PC-9 (cell line): ENCODE results near the gene GTF3C4. TPM values are rescaled to one million over a fixed set of nuclear protein-coding genes. Genes with fewer than 3 reads are reported as not detected.

Source experiments
- BruUV-seq: library from RNA; stranded (reverse); fragments of 400-500 nt; replicated peaks from 2 replicates; lab custom pipeline; 2021; lab: Mats Ljungman, UMichigan
- CTCF ChIA-PET: fragments of 300-600 bp; sonication (Branson Sonifier 250); formaldehyde crosslinking; loops from one replicate; lab custom pipeline; 2022; ENCODE audit warnings: antibody characterized with exemption; lab: Charles Lee
- POLR2A ChIA-PET: fragments of 300-600 bp; sonication (Branson Sonifier 250); formaldehyde crosslinking; loops from one replicate; lab custom pipeline; 2022; ENCODE audit warnings: antibody characterized with exemption; ENCODE audit not compliant: unreplicated experiment; lab: Charles Lee
- DNase-seq, 2 experiments: peaks; one replicate each; pipeline versions ENCODE4 v3.0.0 to v3.0.0-alpha.2; 2015 to 2022; ENCODE audit warnings: mixed read lengths in 1 of 2
- H2AFZ ChIP-seq: fragments of 200-600 bp; sonication (generic); 2 replicates; pipeline ENCODE4 v1.8.1; 2017; ENCODE audit warnings: antibody characterized with exemption
- H3F3A ChIP-seq: fragments of 200-600 bp; sonication (generic); 2 replicates; pipeline ENCODE4 v1.8.1; 2017; ENCODE audit warnings: antibody characterized with exemption, mild to moderate bottlenecking, low read depth; ENCODE audit not compliant: insufficient read depth
- H3K27ac ChIP-seq: fragments of 200-600 bp; sonication (generic); 2 replicates; pipeline ENCODE4 v1.6.1; 2016; ENCODE audit warnings: mixed run types
- H3K27me3 ChIP-seq: fragments of 200-600 bp; sonication (generic); 2 replicates; pipeline ENCODE4 v1.6.1; 2016; ENCODE audit warnings: low read depth, mixed run types; ENCODE audit not compliant: insufficient read depth
- H3K36me3 ChIP-seq: fragments of 200-600 bp; sonication (generic); 2 replicates; pipeline ENCODE4 v1.6.1; 2016; ENCODE audit warnings: low read depth, mixed run types
- H3K4me1 ChIP-seq: fragments of 200-600 bp; sonication (generic); replicated peaks from 2 replicates; pipeline ENCODE4 v1.6.1; 2016; ENCODE audit warnings: mixed run types; ENCODE audit not compliant: insufficient read depth
- H3K4me2 ChIP-seq: fragments of 200-600 bp; sonication (generic); 2 replicates; pipeline ENCODE4 v1.6.1; 2017; ENCODE audit warnings: mixed run types
- H3K4me3 ChIP-seq: fragments of 200-600 bp; sonication (generic); 2 replicates; pipeline ENCODE4 v1.6.1; 2016; ENCODE audit warnings: mixed run types
- H3K79me2 ChIP-seq: fragments of 200-600 bp; sonication (generic); 2 replicates; pipeline ENCODE4 v1.6.1; 2017; ENCODE audit warnings: low read depth, mixed run types
- H3K9me2 ChIP-seq: fragments of 200-600 bp; sonication (generic); 2 replicates; pipeline ENCODE4 v1.8.1; 2017; ENCODE audit warnings: mild to moderate bottlenecking; ENCODE audit not compliant: insufficient read depth
- H3K9me3 ChIP-seq: fragments of 200-600 bp; sonication (generic); 2 replicates; pipeline ENCODE4 v1.8.1; 2016; ENCODE audit warnings: low read depth; ENCODE audit not compliant: insufficient read depth
- H4K20me1 ChIP-seq: fragments of 200-600 bp; sonication (generic); 2 replicates; pipeline ENCODE4 v1.8.1; 2017; ENCODE audit not compliant: insufficient read depth
- CTCF ChIP-seq: fragments of 200-600 bp; sonication (generic); conservative IDR thresholded peaks from 2 replicates; pipeline ENCODE4 v1.6.1; 2017; ENCODE audit warnings: mixed run types, antibody characterized with exemption, mild to moderate bottlenecking, moderate library complexity
- EZH2 ChIP-seq: fragments of 200-600 bp; sonication (generic); IDR thresholded peaks from 2 replicates; pipeline ENCODE4 v1.8.0; 2017; ENCODE audit warnings: antibody characterized with exemption, low read depth
- intact Hi-C: fragments of 100-400 bp; cut with micrococcal nuclease; formaldehyde crosslinking; loops from one replicate; pipeline ENCODE4 v1.10.0; 2022; ENCODE audit not compliant: unreplicated experiment
- total RNA-seq: library from RNA; stranded (reverse); gene quantifications from 2 replicates; pipeline ENCODE4 v1.2.3, GENCODE V29; 2021

The GTF3C4 gene
- total RNA-seq, 1 experiment from 2014 or later = 24.7 TPM

- Histone ChIP-seq H3F3A (no peaks in the 10 kb centered on the region), H3K27me3 (peaks cover 34% of the 10 kb centered on the region), H3K4me1 (peaks cover 15% of the 10 kb centered on the region; the same call in 1 of the 2 replicates), H2AFZ (no peak overlapping the region), H3K9me2 (no peaks in the 10 kb centered on the region), H3K4me2 (peak overlapping the region; percentile 47; the same call in 1 of the 2 replicates), H3K79me2 (no peaks in the 10 kb centered on the region), H3K4me3 (no peak overlapping the region), H3K27ac (peak overlapping the region; percentile 26; the same call in 1 of the 2 replicates), H4K20me1 (no peaks in the 10 kb centered on the region), H3K36me3 (no peaks in the 10 kb centered on the region), H3K9me3 (no peaks in the 10 kb centered on the region)
- no TSS peak for BruUV-seq
- CTCF ChIA-PET = no interaction called here
- POLR2A ChIA-PET = no interaction called here
- TF ChIP-seq CTCF (no peak), EZH2 (no peak)
- DNase-seq = peak; percentile 10 to 40
- intact Hi-C loops = no loop called here
These were observed 61.0 kb downstream of the GTF3C4 start for GRCh38 chr9:132731230-132731629.

GRCh38 chr9:132732326-132733259 is 62.3 kb downstream of the GTF3C4 start:
- no peaks in the 10 kb centered on the region for H3K9me3 ChIP-seq
- TF ChIP-seq EZH2 (no peak), CTCF (no peak)
- no peak overlapping the region for H3K27ac ChIP-seq
- H3K4me1 ChIP-seq = peaks cover 15% of the 10 kb centered on the region; the same call in 1 of the 2 replicates
- H3K79me2 ChIP-seq = no peaks in the 10 kb centered on the region
- BruUV-seq = no TSS peak
- DNase-seq = peak in 1 of 2 experiments; percentile 35
- no peak overlapping the region for H3K4me2 ChIP-seq
- intact Hi-C loops = no loop called here
- peaks cover 20% of the 10 kb centered on the region; the same call in 1 of the 2 replicates for H3K27me3 ChIP-seq
- CTCF ChIA-PET = no interaction called here
- no peaks in the 10 kb centered on the region for H3K36me3 ChIP-seq
- H4K20me1 ChIP-seq = no peaks in the 10 kb centered on the region
- H2AFZ ChIP-seq = no peak overlapping the region
- no peak overlapping the region for H3K4me3 ChIP-seq
- POLR2A ChIA-PET = interaction anchor here (0.6 kb wide), 1 partner anchor 37 kb away, joined by 5 read pairs; no protein-coding TSS in a partner anchor
- no peaks in the 10 kb centered on the region for H3F3A ChIP-seq
- H3K9me2 ChIP-seq = no peaks in the 10 kb centered on the region

GRCh38 chr9:132733260-132733815 is 63.1 kb downstream of the GTF3C4 start:
- H3K9me3 ChIP-seq = no peaks in the 10 kb centered on the region
- H3F3A ChIP-seq = no peaks in the 10 kb centered on the region
- no peaks in the 10 kb centered on the region for H3K9me2 ChIP-seq
- POLR2A ChIA-PET = interaction anchor here (0.6 kb wide), 1 partner anchor 37 kb away, joined by 5 read pairs; no protein-coding TSS in a partner anchor
- BruUV-seq = no TSS peak
- H3K79me2 ChIP-seq = no peaks in the 10 kb centered on the region
- H4K20me1 ChIP-seq = no peaks in the 10 kb centered on the region
- DNase-seq = no peak
- peaks cover 15% of the 10 kb centered on the region; the same call in 1 of the 2 replicates for H3K4me1 ChIP-seq
- no peak overlapping the region for H3K27ac ChIP-seq
- no peak overlapping the region for H3K4me3 ChIP-seq
- H3K27me3 ChIP-seq = peaks cover 16% of the 10 kb centered on the region; the same call in 1 of the 2 replicates
- intact Hi-C loops = no loop called here
- H2AFZ ChIP-seq = no peak overlapping the region
- no peaks in the 10 kb centered on the region for H3K36me3 ChIP-seq
- CTCF ChIA-PET = no interaction called here
- H3K4me2 ChIP-seq = no peak overlapping the region
- no peak for TF ChIP-seq CTCF
- TF ChIP-seq EZH2 = no peak
